ENCODE data around the gene SRCIN1.

- TF ChIP-seq POLR2A (IDR thresholded peaks at IDR 0.05) (no peak), CTCF (IDR thresholded peaks at IDR 0.05) (no peak), EP300 (IDR thresholded peaks at IDR 0.05) (no peak), POLR2AphosphoS5 (IDR thresholded peaks at IDR 0.05) (no peak)
These were observed 5.5 kb upstream of the SRCIN1 start for GRCh38 chr17:38611070-38611786.
